Stimulated activated memory B cell treated with anti-CD40 and anti-IgM and Interleukin-4, amounts not matched to agents 10 μg/mL and 1 μg/mL and 100 μg/mL, for 72 hours (primary cell): Measurements from ENCODE around the gene TEKTIP1.

Experiments used
- ATAC-seq: fragments of 150-1000 bp; cut with Tn5 transposase; 2 replicates; pipeline ENCODE4 v1.10.0; 2021
- H3K27ac Mint-ChIP-seq: one replicate; pipeline ENCODE4 v1.8.0; 2022; ENCODE audit warnings: mild to moderate bottlenecking, mixed read lengths
- H3K27me3 Mint-ChIP-seq: one replicate; pipeline ENCODE4 v1.8.0; 2022; ENCODE audit warnings: mixed read lengths
- H3K36me3 Mint-ChIP-seq: one replicate; pipeline ENCODE4 v1.8.0; 2022; ENCODE audit warnings: mixed read lengths
- H3K4me1 Mint-ChIP-seq: one replicate; pipeline ENCODE4 v1.8.0; 2022; ENCODE audit warnings: mixed read lengths
- H3K4me3 Mint-ChIP-seq: one replicate; pipeline ENCODE4 v1.8.0; 2022; ENCODE audit warnings: mild to moderate bottlenecking, moderate library complexity, mixed read lengths
- H3K9me3 Mint-ChIP-seq: one replicate; pipeline ENCODE4 v1.8.0; 2022; ENCODE audit warnings: mixed read lengths

The TEKTIP1 gene

GRCh38 chr19:3538965-3539755 is at the start of gene TEKTIP1:
Gene TEKTIP1 (plus strand): TSS chr19:3539174. CDS start chr19:3539178, 4 bp downstream.
- no peak for ATAC-seq
- peaks cover 46% of the 10 kb centered on the region for H3K36me3 Mint-ChIP-seq
- H3K27me3 Mint-ChIP-seq = no peaks in the 10 kb centered on the region
- no peaks in the 10 kb centered on the region for H3K4me1 Mint-ChIP-seq
- peak within 1 kb of the TSS; percentile 23 for H3K4me3 Mint-ChIP-seq
- H3K27ac Mint-ChIP-seq = peak within 1 kb of the TSS; percentile 28
- no peaks in the 10 kb centered on the region for H3K9me3 Mint-ChIP-seq

- Mint-ChIP-seq H3K27me3 (no peaks in the 10 kb centered on the region), H3K4me3 (no peak overlapping the region), H3K36me3 (peaks cover 61% of the 10 kb centered on the region), H3K4me1 (no peaks in the 10 kb centered on the region), H3K27ac (no peak overlapping the region), H3K9me3 (no peaks in the 10 kb centered on the region)
- ATAC-seq = peak; percentile 43
Measured at GRCh38 chr19:3491396-3492119, 47.4 kb upstream of the TEKTIP1 start.

- H3K36me3 Mint-ChIP-seq = peaks cover 64% of the 10 kb centered on the region
- no peaks in the 10 kb centered on the region for H3K27me3 Mint-ChIP-seq
- no peak overlapping the region for H3K27ac Mint-ChIP-seq
- no peak overlapping the region for H3K4me3 Mint-ChIP-seq
- no peaks in the 10 kb centered on the region for H3K9me3 Mint-ChIP-seq
- ATAC-seq = no peak
- peaks cover 5% of the 10 kb centered on the region for H3K4me1 Mint-ChIP-seq
Measured at GRCh38 chr19:3492131-3492839, 46.7 kb upstream of the TEKTIP1 start.

GRCh38 chr19:3492919-3493318 is 46.1 kb upstream of the TEKTIP1 start:
- Mint-ChIP-seq H3K27ac (no peak overlapping the region), H3K4me3 (no peak overlapping the region), H3K4me1 (peaks cover 6% of the 10 kb centered on the region), H3K27me3 (no peaks in the 10 kb centered on the region), H3K36me3 (peaks cover 62% of the 10 kb centered on the region), H3K9me3 (no peaks in the 10 kb centered on the region)
- ATAC-seq = no peak

- Mint-ChIP-seq H3K27me3 (no peaks in the 10 kb centered on the region), H3K36me3 (peaks cover 55% of the 10 kb centered on the region), H3K4me1 (peaks cover 8% of the 10 kb centered on the region), H3K4me3 (no peak overlapping the region), H3K27ac (no peak overlapping the region), H3K9me3 (no peaks in the 10 kb centered on the region)
- ATAC-seq = no peak
Measured at GRCh38 chr19:3493651-3494050, 45.3 kb upstream of the TEKTIP1 start.

- no peak overlapping the region for H3K27ac Mint-ChIP-seq
- H3K4me3 Mint-ChIP-seq = no peak overlapping the region
- H3K4me1 Mint-ChIP-seq = peaks cover 12% of the 10 kb centered on the region
- H3K9me3 Mint-ChIP-seq = no peaks in the 10 kb centered on the region
- H3K36me3 Mint-ChIP-seq = peaks cover 51% of the 10 kb centered on the region
- no peaks in the 10 kb centered on the region for H3K27me3 Mint-ChIP-seq
- no peak for ATAC-seq
Measured at GRCh38 chr19:3494051-3494450, 44.9 kb upstream of the TEKTIP1 start.

- peaks cover 51% of the 10 kb centered on the region for H3K36me3 Mint-ChIP-seq
- no peak overlapping the region for H3K4me3 Mint-ChIP-seq
- H3K27ac Mint-ChIP-seq = no peak overlapping the region
- H3K4me1 Mint-ChIP-seq = peaks cover 17% of the 10 kb centered on the region
- no peak for ATAC-seq
- no peaks in the 10 kb centered on the region for H3K27me3 Mint-ChIP-seq
- no peaks in the 10 kb centered on the region for H3K9me3 Mint-ChIP-seq
Measured at GRCh38 chr19:3494559-3494958, 44.4 kb upstream of the TEKTIP1 start.

GRCh38 chr19:3496392-3497273 is 42.3 kb upstream of the TEKTIP1 start:
- no peaks in the 10 kb centered on the region for H3K27me3 Mint-ChIP-seq
- ATAC-seq = no peak
- no peak overlapping the region for H3K4me3 Mint-ChIP-seq
- no peak overlapping the region for H3K27ac Mint-ChIP-seq
- H3K36me3 Mint-ChIP-seq = peaks cover 42% of the 10 kb centered on the region
- peaks cover 29% of the 10 kb centered on the region for H3K4me1 Mint-ChIP-seq
- H3K9me3 Mint-ChIP-seq = no peaks in the 10 kb centered on the region

- Mint-ChIP-seq H3K9me3 (no peaks in the 10 kb centered on the region), H3K27me3 (no peaks in the 10 kb centered on the region), H3K4me3 (no peak overlapping the region), H3K4me1 (peaks cover 29% of the 10 kb centered on the region), H3K36me3 (peaks cover 35% of the 10 kb centered on the region), H3K27ac (no peak overlapping the region)
- ATAC-seq = no peak
Measured at GRCh38 chr19:3497757-3498520, 41.0 kb upstream of the TEKTIP1 start.

GRCh38 chr19:3499738-3500428 is 39.1 kb upstream of the TEKTIP1 start:
- ATAC-seq = peak; percentile 25
- H3K4me3 Mint-ChIP-seq = peak overlapping the region; percentile 89
- peaks cover 34% of the 10 kb centered on the region for H3K4me1 Mint-ChIP-seq
- peak overlapping the region; percentile 97 for H3K27ac Mint-ChIP-seq
- no peaks in the 10 kb centered on the region for H3K9me3 Mint-ChIP-seq
- peaks cover 23% of the 10 kb centered on the region for H3K36me3 Mint-ChIP-seq
- H3K27me3 Mint-ChIP-seq = no peaks in the 10 kb centered on the region

GRCh38 chr19:3500429-3501101 is 38.4 kb upstream of the TEKTIP1 start, which contains the start of gene DOHH:
Gene DOHH (minus strand): TSS chr19:3500674. CDS start chr19:3496814, 3,860 bp downstream.
- Mint-ChIP-seq H3K4me1 (peaks cover 35% of the 10 kb centered on the region), H3K27me3 (no peaks in the 10 kb centered on the region), H3K9me3 (no peaks in the 10 kb centered on the region), H3K4me3 (peak within 1 kb of the TSS; percentile 89), H3K36me3 (peaks cover 16% of the 10 kb centered on the region), H3K27ac (peak within 1 kb of the TSS; percentile 97)
- peak; percentile 94 for ATAC-seq

- H3K27ac Mint-ChIP-seq = no peak overlapping the region
- H3K27me3 Mint-ChIP-seq = no peaks in the 10 kb centered on the region
- H3K4me3 Mint-ChIP-seq = no peak overlapping the region
- H3K9me3 Mint-ChIP-seq = no peaks in the 10 kb centered on the region
- H3K36me3 Mint-ChIP-seq = peaks cover 6% of the 10 kb centered on the region
- no peak for ATAC-seq
- H3K4me1 Mint-ChIP-seq = peaks cover 37% of the 10 kb centered on the region
Measured at GRCh38 chr19:3501780-3502179, 37.2 kb upstream of the TEKTIP1 start.

- peak overlapping the region; percentile 82 for H3K27ac Mint-ChIP-seq
- no peak overlapping the region for H3K4me3 Mint-ChIP-seq
- H3K4me1 Mint-ChIP-seq = peaks cover 41% of the 10 kb centered on the region
- H3K9me3 Mint-ChIP-seq = no peaks in the 10 kb centered on the region
- no peaks in the 10 kb centered on the region for H3K36me3 Mint-ChIP-seq
- H3K27me3 Mint-ChIP-seq = no peaks in the 10 kb centered on the region
- no peak for ATAC-seq
Measured at GRCh38 chr19:3503036-3503572, 35.9 kb upstream of the TEKTIP1 start.
